ENCODE data around the gene PEX3.
"Not testable (repeated sequence)": the region's sequence is repeated elsewhere in the genome, so short reads cannot be mapped to it uniquely, and the experiment has no call there.

Gene PEX3

DNA sequence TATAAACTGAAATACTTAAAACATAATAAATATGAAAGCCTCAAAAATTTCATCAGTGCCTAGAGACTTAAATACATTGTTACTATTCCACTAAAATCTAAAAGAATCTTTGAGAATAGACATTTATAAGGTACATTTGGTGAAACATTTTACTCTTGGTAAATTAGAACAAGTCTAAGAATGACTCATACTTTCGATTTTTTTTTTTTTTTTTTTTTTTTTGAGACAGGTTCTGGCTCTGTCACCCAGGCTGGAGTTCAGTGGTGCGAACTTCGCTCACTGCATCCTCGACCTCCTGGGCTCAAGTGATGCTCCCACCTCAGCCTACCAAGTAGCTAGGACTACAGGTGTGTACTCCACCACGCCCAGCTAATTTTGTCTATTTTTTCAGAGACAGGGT is 54.5 kb downstream of the PEX3 start:
- no peak overlapping the region for H3K4me3 ChIP-seq (ENCODE audit: low read depth, low read length)
- TF ChIP-seq, protein P1, sequence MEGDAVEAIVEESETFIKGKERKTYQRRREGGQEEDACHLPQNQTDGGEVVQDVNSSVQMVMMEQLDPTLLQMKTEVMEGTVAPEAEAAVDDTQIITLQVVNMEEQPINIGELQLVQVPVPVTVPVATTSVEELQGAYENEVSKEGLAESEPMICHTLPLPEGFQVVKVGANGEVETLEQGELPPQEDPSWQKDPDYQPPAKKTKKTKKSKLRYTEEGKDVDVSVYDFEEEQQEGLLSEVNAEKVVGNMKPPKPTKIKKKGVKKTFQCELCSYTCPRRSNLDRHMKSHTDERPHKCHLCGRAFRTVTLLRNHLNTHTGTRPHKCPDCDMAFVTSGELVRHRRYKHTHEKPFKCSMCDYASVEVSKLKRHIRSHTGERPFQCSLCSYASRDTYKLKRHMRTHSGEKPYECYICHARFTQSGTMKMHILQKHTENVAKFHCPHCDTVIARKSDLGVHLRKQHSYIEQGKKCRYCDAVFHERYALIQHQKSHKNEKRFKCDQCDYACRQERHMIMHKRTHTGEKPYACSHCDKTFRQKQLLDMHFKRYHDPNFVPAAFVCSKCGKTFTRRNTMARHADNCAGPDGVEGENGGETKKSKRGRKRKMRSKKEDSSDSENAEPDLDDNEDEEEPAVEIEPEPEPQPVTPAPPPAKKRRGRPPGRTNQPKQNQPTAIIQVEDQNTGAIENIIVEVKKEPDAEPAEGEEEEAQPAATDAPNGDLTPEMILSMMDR (IDR thresholded peaks at IDR 0.05; ENCODE audit: control insufficient read depth, extremely low read depth, insufficient read depth) = no peak
- DNase-seq (ENCODE audit: low read depth) = no peak

DNA sequence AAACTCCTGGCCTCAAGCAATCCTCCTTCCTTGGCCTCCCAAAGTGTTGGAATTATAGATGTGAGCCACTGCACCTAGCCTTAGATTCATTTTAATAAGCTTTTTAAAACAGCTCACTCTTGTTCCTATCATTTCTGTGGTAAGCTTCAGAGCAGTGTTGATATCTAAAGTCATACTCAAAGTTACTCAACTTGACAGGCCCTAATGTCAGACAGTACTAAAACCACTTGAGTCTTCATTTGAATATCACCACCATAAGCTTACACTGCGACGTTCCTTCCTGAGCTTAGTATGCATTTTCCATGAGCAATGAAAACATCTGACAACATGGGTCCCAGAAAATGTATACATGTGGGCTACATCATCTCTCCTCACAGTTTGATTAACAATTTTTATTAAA is 54.9 kb downstream of the PEX3 start:
- TF ChIP-seq, protein P1 (IDR thresholded peaks at IDR 0.05; ENCODE audit: control insufficient read depth, extremely low read depth, insufficient read depth) = no peak
- no peak overlapping the region for H3K4me3 ChIP-seq (ENCODE audit: low read depth, low read length)
- no peak for DNase-seq (ENCODE audit: low read depth)

DNA sequence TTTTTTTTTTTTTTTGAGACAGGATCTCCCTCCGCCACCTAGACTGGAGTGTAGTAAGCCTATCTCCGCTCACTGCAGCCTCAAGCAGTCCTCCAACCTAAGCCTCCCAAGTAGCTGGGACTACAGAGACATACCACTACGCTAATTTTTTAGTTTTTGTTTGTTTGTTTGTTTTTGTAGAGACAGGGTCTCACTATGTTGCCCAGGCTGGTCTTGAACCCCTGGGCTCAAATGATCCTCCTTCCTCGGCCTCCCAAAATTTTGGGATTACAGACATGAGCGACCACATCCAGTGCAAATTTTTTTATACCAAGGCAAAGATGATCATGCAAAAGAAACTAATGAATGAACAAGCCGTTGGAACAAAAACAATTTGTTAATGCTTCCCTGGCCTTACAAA is 55.6 kb downstream of the PEX3 start:
- no peak overlapping the region for H3K4me3 ChIP-seq (ENCODE audit: low read depth, low read length)
- TF ChIP-seq, protein P1 (IDR thresholded peaks at IDR 0.05; ENCODE audit: control insufficient read depth, extremely low read depth, insufficient read depth) = no peak
- no peak for DNase-seq (ENCODE audit: low read depth)

DNA sequence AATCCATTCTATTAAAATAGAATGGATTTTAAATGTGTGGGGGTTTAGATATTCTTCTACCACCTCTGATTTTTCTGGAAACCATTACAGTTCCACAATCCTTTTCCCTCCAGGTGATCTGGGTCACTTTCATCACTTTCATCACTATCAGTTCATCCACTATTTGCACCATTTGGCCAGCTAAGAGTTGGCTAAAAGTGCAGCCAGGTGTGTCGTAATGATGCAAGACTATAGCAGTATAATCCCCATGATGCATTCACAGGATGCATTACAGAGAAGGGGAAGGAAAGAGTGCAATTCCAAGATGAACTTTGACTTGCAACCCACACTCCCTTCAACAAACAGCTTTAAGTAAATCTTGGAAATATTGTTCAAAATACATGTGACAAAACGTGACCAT is 56.0 kb downstream of the PEX3 start:
- DNase-seq (ENCODE audit: low read depth) = no peak

DNA sequence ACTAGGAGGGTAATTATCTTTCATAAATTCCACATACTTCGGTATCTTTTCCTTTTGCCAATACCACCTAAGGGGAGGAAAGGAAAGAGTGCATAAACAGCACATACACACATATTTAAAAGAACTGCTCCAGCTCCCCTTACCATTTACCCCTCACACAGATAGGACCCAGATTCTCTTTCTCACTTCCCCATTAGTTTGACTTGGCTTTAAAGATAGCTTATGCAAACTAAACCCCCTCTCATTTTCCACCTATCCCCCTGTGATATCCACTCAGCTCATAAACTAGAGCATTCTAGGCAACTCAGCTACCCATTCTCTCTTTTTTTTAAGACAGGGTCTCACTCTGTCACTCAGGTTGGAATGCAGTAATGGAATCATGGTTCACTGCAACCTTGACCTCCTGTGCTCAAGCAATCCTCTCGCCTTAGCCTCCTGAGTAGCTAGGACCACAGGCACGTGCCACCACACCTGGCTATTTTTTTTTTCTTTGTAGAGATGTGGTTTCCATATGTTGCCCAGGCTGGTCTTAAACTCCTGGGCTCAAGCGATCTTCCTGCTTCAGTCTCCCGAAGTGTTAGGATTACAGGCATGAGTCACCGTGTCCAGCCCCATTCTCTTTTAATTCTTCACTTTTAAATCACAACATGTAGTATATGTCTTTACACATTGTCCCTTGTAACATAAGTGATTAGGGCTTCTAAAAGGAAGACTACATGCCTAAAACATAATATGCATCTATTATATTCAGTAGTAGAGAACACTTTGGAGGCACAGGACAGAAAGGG is 56.9 kb downstream of the PEX3 start:
- no peak for DNase-seq (ENCODE audit: low read depth)
- H3K4me3 ChIP-seq (ENCODE audit: low read depth, low read length) = no peak overlapping the region
- TF ChIP-seq, protein P1 (IDR thresholded peaks at IDR 0.05; ENCODE audit: control insufficient read depth, extremely low read depth, insufficient read depth) = no peak

More for the DNA sequence above, 56.0 kb downstream of the PEX3 start:
- TF ChIP-seq, protein P1 (IDR thresholded peaks at IDR 0.05; ENCODE audit: control insufficient read depth, extremely low read depth, insufficient read depth) = no peak
- no peak overlapping the region for H3K4me3 ChIP-seq (ENCODE audit: low read depth, low read length)

DNA sequence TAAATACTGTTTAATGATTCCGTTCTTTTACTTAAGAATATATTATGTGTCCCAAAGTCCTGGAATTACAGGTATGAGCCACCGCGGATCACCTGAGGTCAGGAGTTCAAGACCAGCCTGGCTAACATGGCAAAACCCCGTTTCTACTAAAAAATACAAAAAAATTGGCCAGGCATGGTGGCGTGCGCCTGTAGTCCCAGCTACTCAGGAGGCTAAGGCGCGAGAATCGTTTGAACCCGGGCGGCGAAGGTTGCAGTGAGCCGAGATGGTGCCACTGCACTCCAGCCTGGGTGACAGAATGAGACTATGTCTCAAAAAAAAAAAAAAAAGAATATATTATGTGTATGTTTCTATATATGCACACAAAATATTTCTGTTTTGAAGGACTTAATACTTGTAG is 59.7 kb downstream of the PEX3 start:
- DNase-seq (ENCODE audit: low read depth); H3K4me3 ChIP-seq (ENCODE audit: low read depth, low read length): not testable (repeated sequence)

DNA sequence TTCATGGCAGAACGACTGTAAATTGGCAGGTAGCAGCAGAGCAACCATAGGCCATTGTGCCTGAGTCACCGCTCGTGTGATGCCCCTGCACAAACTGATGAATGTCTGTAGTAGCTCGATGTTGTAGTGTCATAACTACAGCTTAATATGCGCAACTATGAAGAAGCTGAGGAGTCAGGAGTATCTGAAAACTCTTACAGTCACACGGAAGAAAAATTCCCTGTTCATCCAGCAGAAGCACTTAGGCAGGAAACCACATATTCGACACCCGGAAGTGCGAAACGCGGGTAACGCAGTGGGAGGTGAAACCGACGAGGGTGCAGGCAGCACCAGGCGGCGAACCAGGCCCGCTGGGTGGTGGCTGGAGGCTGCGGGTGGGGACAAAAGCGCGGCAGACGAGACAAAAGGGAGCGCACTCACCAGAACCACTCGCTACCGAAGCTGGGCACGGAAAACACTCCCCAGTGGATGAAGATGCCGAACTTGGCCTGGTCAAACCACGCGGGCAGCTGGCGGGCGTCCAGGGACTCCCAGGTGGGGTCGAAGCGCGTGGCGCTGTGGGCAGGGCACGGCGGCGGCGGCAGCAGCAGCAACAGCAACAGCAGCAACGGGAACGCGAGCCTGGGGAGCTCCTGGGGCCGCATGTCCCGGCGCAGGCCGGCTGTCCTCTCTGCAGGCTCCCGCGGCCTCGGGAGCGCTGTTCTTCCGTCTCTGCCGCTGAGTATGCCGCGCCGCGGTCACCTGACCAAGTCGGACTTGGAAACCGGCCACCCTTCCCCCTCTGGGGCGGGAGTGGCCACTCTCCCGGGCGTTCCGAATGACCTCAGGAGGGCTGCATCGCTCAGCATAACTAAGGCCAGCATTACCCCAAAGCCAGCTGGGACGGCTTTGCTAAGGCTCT is 60.6 kb downstream of the PEX3 start, which contains the start of gene FUCA2:
TSS of gene FUCA2 (minus strand) at position 730 of the 901 bp plus-strand sequence. CDS start at position 644, 86 bp downstream.
- TF ChIP-seq, protein P1 (IDR thresholded peaks at IDR 0.05; ENCODE audit: control insufficient read depth, extremely low read depth, insufficient read depth) = no peak

More for the DNA sequence above, 60.6 kb downstream of the PEX3 start, which contains the start of gene FUCA2:
- H3K4me3 ChIP-seq (ENCODE audit: low read depth, low read length) = peak within 1 kb of the TSS; percentile 54
- DNase-seq (ENCODE audit: low read depth) = peak; percentile 18

All from LNCaP clone FGC (cell line).